Stomach (tissue), 4 donors: ENCODE results near the gene ATG10.

Experiments
- CTCF ChIP-seq, 7 experiments: fragments of 450-650 bp in 4 of 7; fragments of 200-600 bp in 3 of 7; sonication (generic) in 3 of 7; IDR thresholded peaks; one replicate each; pipeline ENCODE4 v1.5.1; 2016 to 2019; ENCODE audit warnings: antibody characterized with exemption in 7 of 7, control low read depth in 2 of 7, mild to moderate bottlenecking in 1 of 7
- POLR2A ChIP-seq, 4 donors: fragments of 450-650 bp; IDR thresholded peaks; one replicate each; pipeline ENCODE4 v1.6.1; 2016; ENCODE audit warnings: antibody characterized with exemption in 4 of 4, control low read depth in 2 of 4, mild to moderate bottlenecking in 1 of 4, moderate library complexity in 1 of 4
- POLR2AphosphoS5 ChIP-seq, 3 donors: sonication (generic); formaldehyde crosslinking; IDR thresholded peaks; one replicate each; pipeline ENCODE4 v1.6.1; 2016; ENCODE audit warnings: antibody characterized with exemption in 3 of 3

- TF ChIP-seq CTCF (IDR thresholded peaks at IDR 0.05) (no peak), POLR2AphosphoS5 (IDR thresholded peaks at IDR 0.05) (no peak), POLR2A (IDR thresholded peaks at IDR 0.05) (no peak)
Measured at GRCh38 chr5:82105457-82105856, 133.6 kb downstream of the ATG10 start.
